HK-2 (cell line): Measurements from ENCODE around the gene DDAH1.
"Not testable (repeated sequence)": the region's sequence is repeated elsewhere in the genome, so short reads cannot be mapped to it uniquely, and the experiment has no call there.

Experiments
- DNase-seq: peaks from one replicate; pipeline ENCODE4 v3.0.0-alpha.2; 2018; ENCODE audit not compliant: unreplicated experiment

Gene DDAH1

DNA sequence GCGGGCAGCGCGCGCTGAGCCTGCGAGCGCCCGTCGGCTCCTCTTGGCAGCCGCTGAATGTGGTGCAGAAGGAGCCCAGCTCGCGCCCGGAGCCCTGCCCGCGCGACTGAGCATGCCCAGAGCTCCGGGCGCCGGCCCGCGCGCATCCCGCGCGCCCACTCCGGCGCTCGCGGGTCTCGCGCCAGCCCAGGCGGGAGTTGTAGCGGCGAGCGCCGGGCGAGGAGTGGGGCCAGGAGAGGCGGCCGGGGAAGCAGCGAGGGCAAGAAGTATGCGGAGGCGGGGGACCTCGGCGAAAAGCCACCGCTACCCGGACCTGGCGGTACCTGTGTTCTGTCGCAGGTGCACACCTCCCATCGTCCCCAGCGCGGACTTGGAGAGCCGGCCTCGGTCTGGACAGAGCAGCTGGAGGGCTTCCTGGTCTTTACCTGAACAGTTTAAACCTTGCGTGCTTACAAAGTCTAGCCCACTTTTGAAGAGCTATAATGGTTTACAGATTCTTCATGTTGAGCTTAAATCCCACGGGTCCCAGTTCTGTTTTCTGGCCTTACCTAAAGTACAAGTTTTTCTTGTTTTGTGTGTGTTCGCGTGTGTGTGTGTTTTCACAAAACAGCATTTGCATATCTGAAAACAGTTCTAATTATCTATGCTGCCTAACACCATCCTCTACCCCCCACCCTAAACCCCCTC is at the start of gene DDAH1:
DDAH1 (minus strand) TSS at position 61 of the 687 bp plus-strand sequence. CDS start 114 bp downstream, outside the sequence.
- DNase-seq: peak; percentile 75

- not testable (repeated sequence) for DNase-seq
Observed at GRCh38 chr1:85513998-85514397, 49.0 kb upstream of the DDAH1 start.

DNA sequence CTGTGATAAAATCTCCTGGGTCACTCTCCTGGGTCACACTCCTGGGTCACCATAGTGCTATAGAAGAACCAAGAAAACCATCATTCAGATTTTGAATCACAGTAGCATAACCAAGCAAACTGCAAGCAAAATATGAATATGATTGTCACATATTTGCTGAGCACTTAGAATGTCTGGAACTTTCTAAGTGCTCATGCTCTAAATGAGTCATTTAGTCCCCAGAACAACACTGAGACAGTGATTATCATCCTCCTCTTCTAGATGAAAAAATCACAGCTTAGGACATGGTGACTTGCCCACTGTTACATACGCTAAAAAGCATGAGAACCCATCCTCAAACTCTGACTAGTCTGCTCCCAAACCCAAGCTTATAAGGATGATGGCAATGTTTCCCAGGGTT is 39.5 kb upstream of the DDAH1 start:
- DNase-seq: no peak

GRCh38 chr1:85502625-85503083 is 37.7 kb upstream of the DDAH1 start:
- DNase-seq: no peak

DNA sequence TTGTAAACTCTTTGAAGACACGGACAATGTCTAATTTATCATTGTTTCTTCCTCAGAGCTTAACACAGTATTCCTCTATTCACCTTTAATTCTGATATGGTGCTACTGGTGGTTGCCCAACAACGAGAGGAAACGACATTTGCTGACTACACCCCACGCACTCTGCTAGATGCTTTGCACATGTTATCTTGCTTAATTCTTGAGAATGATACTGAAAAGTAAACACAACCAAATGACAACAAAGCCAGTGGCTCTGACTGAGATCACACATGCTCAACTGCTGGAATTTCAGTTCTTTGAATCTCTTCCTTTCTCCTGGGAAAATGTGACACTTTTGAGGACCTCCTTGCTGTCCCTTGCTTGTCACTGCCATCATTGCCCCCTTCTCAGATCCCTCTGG is 37.2 kb upstream of the DDAH1 start:
- no peak for DNase-seq

DNA sequence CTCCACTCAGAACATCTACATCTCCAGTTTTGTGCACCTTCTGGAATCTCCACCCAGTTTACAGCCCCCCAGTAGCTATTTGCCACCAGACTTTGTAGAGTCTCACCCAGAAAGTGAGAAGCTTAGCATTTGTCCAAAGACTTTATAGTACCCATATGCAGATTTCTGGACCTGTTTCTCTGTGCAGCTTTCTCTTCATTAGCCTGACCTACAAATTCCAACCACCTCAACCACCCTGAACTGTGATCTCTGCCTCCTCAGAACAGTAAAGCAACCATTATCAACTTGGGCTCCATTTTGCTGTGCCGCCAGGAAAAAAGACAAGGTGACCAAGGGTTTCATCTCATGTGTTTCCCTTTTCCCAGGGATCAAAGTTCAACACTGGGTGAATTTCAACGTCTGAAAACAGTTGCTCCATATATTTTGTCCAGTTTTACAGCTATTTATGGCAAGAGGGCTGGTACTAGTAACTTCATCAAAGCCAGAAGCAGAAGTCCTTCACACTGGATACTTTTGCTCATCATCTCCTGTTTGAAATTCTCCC is 36.5 kb upstream of the DDAH1 start:
- no peak for DNase-seq

GRCh38 chr1:85496941-85497582 is 32.1 kb upstream of the DDAH1 start:
- no peak for DNase-seq

DNA sequence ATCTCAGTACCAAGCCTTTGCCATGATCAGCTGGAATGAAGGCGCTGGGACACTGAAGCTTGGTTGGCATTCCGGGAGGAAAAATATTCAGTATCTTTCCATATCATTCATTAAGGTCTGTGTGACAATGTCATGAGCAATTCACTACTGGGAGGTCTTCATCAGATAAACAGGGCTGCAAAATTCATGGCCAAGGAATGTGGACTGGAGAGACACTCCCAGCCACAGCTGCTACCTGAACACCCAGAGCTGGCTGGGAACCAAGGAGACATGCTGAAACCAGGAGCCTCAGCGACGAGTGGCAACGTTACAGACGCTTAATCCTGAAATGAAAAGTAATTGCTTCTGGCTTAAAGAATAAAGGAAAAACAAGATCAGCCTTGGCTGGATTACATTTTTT is 30.6 kb upstream of the DDAH1 start:
- peak; percentile 17 for DNase-seq

DNA sequence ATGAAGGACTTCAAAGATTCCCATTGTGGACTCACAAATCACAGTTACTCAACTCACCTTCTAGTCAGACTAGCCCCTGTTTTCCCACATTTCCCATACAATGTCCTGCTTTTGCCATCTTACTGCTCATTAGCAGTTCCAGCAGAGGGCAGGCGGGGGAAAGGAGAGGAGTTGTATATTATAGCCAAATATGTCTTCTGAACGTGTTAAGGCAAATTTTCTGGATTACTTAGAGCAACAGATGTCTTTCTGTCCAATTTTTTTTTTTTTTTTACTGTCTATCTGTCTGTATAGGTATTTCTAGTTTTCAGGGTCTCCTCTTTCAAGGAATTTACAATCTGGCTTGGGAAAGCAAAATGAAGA is 29.9 kb upstream of the DDAH1 start:
- no peak for DNase-seq

GRCh38 chr1:85494074-85494903 is 29.3 kb upstream of the DDAH1 start:
- no peak for DNase-seq

GRCh38 chr1:85490270-85490985 is 25.5 kb upstream of the DDAH1 start:
- no peak for DNase-seq

- no peak for DNase-seq
Observed at GRCh38 chr1:85488126-85488525, 23.2 kb upstream of the DDAH1 start.

DNA sequence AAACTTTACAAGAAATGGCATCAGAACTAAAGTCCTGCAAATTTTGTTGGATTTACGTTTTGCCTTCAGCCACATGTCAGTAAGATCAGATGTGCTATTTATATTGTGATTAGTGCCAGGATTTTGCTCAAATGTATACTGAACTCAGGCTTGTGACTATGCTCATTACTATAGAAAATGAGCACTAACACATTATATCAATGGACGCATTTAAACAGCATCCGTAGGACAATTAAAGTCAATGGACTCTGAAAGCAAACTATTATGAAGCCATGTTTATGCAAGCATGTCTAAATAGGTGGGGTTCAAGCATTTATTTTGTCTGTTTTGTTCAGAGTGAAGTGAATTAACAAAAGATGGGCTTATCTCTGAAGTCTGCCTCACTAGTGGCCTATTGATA is 20.6 kb upstream of the DDAH1 start:
- DNase-seq: no peak

- no peak for DNase-seq
Observed at GRCh38 chr1:85484716-85485115, 19.8 kb upstream of the DDAH1 start.

DNA sequence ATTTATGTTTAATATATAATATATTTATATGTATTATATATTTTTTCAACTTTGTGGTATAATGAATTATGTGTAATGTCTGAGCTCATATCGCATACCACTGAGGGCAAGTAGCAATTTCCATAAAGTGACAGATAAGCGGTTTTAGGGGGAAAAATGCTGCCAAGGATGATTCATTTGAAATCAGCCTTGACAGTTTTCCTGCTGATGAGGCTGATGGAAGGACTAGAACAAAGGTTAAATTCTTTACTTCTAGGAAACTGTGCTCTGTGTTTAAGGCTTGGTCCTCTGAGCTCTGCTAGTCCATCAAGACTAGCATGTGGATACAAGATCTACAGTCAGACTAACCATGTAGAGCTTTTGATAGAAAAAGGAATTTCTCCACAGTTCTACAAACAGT is 19.3 kb upstream of the DDAH1 start:
- DNase-seq: no peak

DNA sequence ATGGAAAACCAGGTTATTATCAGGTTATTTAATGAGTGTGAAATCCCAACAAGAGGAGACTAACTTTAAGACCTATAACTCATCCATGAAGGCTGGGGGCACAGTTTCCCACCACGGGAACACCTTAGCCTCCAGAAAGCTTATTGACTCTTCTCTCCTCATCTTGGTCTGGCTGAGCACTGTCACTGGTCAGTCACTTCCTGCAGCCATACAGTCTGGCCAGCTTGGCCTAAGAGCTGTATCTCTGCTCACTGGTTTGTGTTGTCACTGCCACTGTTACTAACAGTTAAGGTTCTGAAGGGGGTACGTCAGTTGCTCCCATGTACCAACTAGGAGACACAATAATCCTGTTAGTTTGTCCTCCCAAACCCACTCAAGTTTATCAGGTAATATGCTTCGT is 16.7 kb upstream of the DDAH1 start:
- DNase-seq: no peak

DNA sequence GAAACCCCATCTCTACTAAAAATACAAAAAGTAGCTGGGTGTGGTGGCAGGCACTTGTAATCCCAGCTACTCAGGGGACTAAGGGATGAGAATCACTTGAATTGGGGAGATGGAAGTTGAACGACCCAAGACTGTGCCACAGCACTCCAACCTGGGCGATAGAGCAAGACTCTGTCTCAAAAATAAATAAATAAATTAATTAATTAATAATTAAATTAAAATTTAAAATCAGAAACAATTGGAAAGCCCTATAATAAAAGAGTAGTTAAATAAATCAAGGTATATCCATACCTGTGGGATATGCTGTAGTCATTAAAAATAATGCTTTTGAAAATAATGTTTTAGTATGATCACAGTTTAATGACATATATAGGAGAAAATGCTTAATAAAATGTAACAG is 15.6 kb upstream of the DDAH1 start:
- DNase-seq: no peak

GRCh38 chr1:85479491-85479890 is 14.5 kb upstream of the DDAH1 start:
- no peak for DNase-seq

DNA sequence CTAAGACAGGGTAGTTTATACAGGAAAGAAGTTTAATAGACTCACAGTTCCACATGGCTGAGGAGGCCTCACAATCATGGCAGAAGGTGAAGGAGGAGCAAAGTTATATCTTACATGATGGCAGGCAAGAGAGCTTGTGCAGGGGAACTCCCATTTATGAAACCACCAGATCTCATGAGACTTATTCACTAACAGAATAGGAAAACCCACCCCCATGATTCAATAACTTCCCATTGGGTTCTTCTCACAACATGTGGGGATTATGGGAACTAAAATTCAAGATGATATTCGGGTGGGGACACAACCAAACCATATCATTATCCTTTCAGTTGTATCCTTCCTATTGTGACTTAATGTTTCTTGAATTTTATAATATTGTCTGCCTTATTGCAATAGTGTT is 13.4 kb upstream of the DDAH1 start:
- DNase-seq: no peak

GRCh38 chr1:85475055-85475454 is 10.1 kb upstream of the DDAH1 start:
- no peak for DNase-seq

- DNase-seq: no peak
Observed at GRCh38 chr1:85473390-85473789, 8.4 kb upstream of the DDAH1 start.

GRCh38 chr1:85471558-85471957 is 6.6 kb upstream of the DDAH1 start:
- no peak for DNase-seq
